Measurements from ENCODE around the gene COA8. TPM values are rescaled to one million over a fixed set of nuclear protein-coding genes. Genes with fewer than 3 reads are reported as not detected.

COA8 gene
- total and polyA plus RNA-seq, 2 of the 13 experiments (the other 11 are each of a cell fraction or from before 2014, with no cell fraction given) = 10.9 to 25.1 TPM

- TF ChIP-seq HBP1 (CRISPR knock-in tag; IDR thresholded peaks at IDR 0.05; ENCODE audit: low read depth) (0 out of 2 replicates have a peak, but pooled peaks have one; percentile 36), ZNF619 (CRISPR knock-in tag; IDR thresholded peaks at IDR 0.05) (no peak), SP5 (CRISPR knock-in tag; IDR thresholded peaks at IDR 0.05; ENCODE audit: borderline replicate concordance, low read depth) (no peak), NFE2L1 (CRISPR knock-in tag; IDR thresholded peaks at IDR 0.05; ENCODE audit: borderline replicate concordance) (no peak), ZNF10 (CRISPR knock-in tag; IDR thresholded peaks at IDR 0.05; ENCODE audit: borderline replicate concordance, low read depth) (no peak), SNAPC4 (CRISPR knock-in tag; IDR thresholded peaks at IDR 0.05) (no peak)
These were observed 65.5 kb downstream of the COA8 start (continued) for GRCh38 chr14:103628221-103628683.

All from HepG2 (cell line).